ENCODE results near the gene NDRG3.
A peak's percentile ranks its signal among the peaks of the same experiment; 100 is the strongest.

NDRG3 gene

DNA sequence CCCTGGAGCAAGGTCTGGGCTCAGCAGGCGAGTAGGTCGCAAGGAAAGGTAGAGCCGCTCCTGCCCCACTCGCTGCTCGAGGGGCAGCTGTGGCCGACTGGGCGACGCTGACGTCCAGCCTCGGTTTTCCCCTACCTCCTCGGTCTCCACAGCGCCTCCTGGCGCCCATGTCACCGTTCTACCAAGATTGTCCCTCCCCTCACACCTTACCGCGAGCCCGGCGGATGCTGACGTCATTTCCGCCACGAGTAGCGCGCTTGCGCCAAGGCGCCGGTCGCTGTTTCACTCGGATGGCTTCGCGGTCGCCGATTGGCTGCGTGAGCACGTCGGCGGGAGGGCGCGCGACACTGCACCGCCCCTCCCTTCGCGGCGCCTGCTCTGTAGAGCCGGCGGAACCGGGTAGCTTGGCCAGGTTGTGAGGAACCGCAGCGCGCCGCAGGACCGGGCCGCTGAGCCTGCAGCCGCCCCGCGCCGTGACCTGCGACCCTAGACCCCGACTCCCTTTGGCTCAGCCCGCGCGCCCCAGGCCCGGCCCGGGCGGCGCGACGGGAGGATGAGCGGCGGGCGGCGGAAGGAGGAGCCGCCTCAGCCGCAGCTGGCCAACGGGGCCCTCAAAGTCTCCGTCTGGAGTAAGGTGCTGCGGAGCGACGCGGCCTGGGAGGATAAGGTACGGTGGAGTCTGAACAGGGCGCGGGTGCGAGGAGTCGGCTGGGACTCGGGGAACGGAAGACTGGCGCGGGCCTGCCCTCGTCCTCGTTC, 140.3 kb downstream of the NDRG3 start, which contains the start of gene RAB5IF:
RAB5IF (plus strand) TSS at position 381 of the 759 bp plus-strand sequence; CDS start at position 554, 173 bp downstream.
- peak; percentile 91 for DNase-seq

DNA sequence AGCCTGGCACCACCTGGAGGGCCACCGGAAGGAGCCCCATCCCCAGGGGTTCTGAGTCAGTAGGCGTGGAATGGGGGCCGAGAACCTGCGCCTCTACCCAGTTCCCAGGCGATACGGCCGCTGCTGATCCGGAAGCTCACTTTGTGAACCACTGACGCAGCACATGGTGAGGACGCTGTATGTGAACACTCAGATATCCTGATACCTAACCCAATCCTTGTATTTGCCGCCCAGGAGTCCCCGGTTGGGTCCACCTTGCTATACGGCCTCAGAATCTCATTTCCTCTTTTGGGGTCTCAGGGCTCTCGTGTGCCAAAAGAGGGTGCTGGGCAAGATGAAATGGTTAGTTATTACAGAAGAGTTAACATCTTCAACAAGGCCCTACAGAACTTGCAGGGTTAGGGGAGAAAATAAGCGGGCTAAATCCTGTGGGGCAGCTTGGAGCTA, 140.9 kb downstream of the NDRG3 start:
- DNase-seq: peak; percentile 42
